ENCODE results near the gene GNL3. TPM values are rescaled to one million over a fixed set of nuclear protein-coding genes. Genes with fewer than 3 reads are reported as not detected.
A peak's percentile ranks its signal among the peaks of the same experiment; 100 is the strongest.
"Not testable (repeated sequence)": the region's sequence is repeated elsewhere in the genome, so short reads cannot be mapped to it uniquely, and the experiment has no call there.

GNL3 gene, protein sequence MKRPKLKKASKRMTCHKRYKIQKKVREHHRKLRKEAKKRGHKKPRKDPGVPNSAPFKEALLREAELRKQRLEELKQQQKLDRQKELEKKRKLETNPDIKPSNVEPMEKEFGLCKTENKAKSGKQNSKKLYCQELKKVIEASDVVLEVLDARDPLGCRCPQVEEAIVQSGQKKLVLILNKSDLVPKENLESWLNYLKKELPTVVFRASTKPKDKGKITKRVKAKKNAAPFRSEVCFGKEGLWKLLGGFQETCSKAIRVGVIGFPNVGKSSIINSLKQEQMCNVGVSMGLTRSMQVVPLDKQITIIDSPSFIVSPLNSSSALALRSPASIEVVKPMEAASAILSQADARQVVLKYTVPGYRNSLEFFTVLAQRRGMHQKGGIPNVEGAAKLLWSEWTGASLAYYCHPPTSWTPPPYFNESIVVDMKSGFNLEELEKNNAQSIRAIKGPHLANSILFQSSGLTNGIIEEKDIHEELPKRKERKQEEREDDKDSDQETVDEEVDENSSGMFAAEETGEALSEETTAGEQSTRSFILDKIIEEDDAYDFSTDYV
- 113 TPM for polyA plus RNA-seq (ENCODE audit: insufficient read length)
- long read RNA-seq, donor 1, transcript GNL3-204 (4 exons, 597 nt), result minor isoform, 9 of 80 reads
- long read RNA-seq, donor 1, transcript GNL3-202 (15 exons, 2,040 nt), result major isoform, 12 of 80 reads
- long read RNA-seq, donor 1, partial matches to known transcripts, result 36 of 80 reads
- long read RNA-seq, donor 1, other reads (novel, unspliced or antisense), result 21 of 80 reads
- long read RNA-seq, donor 2, transcript GNL3-204 (4 exons, 597 nt), result major isoform, 12 of 48 reads
- long read RNA-seq, donor 2, transcript GNL3-202 (15 exons, 2,040 nt), result minor isoform, 10 of 48 reads
- long read RNA-seq, donor 2, transcript GNL3-212 (2 exons, 523 nt), result minor isoform, 5 of 48 reads
- long read RNA-seq, donor 2, partial matches to known transcripts, result 17 of 48 reads
- long read RNA-seq, donor 2, other reads (novel, unspliced or antisense), result 0 of 48 reads
- long read RNA-seq, donor 3, transcript GNL3-202 (15 exons, 2,040 nt), result major isoform, 7 of 58 reads
- long read RNA-seq, donor 3, partial matches to known transcripts, result 31 of 58 reads
- long read RNA-seq, donor 3, other reads (novel, unspliced or antisense), result 13 of 58 reads
- long read RNA-seq, donor 4, transcript GNL3-204 (4 exons, 597 nt), result major isoform, 10 of 51 reads
- long read RNA-seq, donor 4, partial matches to known transcripts, result 40 of 51 reads
- long read RNA-seq, donor 4, other reads (novel, unspliced or antisense), result 0 of 51 reads
- long read RNA-seq, donor 5, transcript GNL3-204 (4 exons, 597 nt), result minor isoform, 9 of 176 reads
- long read RNA-seq, donor 5, transcript GNL3-202 (15 exons, 2,040 nt), result major isoform, 18 of 176 reads
- long read RNA-seq, donor 5, partial matches to known transcripts, result 105 of 176 reads
- long read RNA-seq, donor 5, other reads (novel, unspliced or antisense), result 33 of 176 reads
- long read RNA-seq, donor 6, transcript GNL3-204 (4 exons, 597 nt), result major isoform, 17 of 46 reads
- long read RNA-seq, donor 6, transcript GNL3-202 (15 exons, 2,040 nt), result minor isoform, 10 of 46 reads
- long read RNA-seq, donor 6, partial matches to known transcripts, result 16 of 46 reads
- long read RNA-seq, donor 6, other reads (novel, unspliced or antisense), result 0 of 46 reads
- long read RNA-seq, donor 7, transcript GNL3-212 (2 exons, 523 nt), result minor isoform, 5 of 68 reads
- long read RNA-seq, donor 7, transcript GNL3-202 (15 exons, 2,040 nt), result major isoform, 13 of 68 reads
- long read RNA-seq, donor 7, transcript GNL3-204 (4 exons, 597 nt), result major isoform, 13 of 68 reads
- long read RNA-seq, donor 7, partial matches to known transcripts, result 34 of 68 reads
- long read RNA-seq, donor 7, other reads (novel, unspliced or antisense), result 0 of 68 reads
- long read RNA-seq, donor 8, partial matches to known transcripts, result 5 of 14 reads
- long read RNA-seq, donor 8, other reads (novel, unspliced or antisense), result 0 of 14 reads

- DNase-seq, result peak; percentile 94
These were observed at the start of gene GNL3, which contains the start of gene PBRM1 for GRCh38 chr3:52685709-52686691. TSS of gene GNL3 (plus strand) at chr3:52686032. CDS start at chr3:52686093, 61 bp downstream. TSS of gene PBRM1 (minus strand) at chr3:52685913.

DNA sequence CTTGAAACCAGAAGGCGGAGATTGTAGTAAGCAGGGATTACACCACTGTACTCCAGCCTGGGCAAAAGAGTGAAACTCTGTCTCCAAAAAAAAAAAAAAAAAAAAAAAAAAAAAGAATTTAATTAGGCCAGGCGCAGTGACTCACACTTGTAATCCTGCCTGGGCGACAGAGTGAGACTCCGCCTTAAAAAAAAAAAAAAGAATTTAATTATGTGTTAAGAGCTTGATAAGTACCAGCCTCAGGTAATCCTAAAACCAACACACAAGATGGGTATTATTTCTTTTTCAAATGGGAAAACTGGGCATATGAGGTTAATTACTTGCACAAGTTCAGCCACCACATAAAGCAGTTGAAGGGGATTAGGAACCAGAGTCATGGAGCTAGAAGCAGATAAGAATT lies 49.2 kb upstream of the GNL3 start:
- no peak for DNase-seq

GRCh38 chr3:52645549-52645948 lies 40.3 kb upstream of the GNL3 start:
- no peak for DNase-seq

DNA sequence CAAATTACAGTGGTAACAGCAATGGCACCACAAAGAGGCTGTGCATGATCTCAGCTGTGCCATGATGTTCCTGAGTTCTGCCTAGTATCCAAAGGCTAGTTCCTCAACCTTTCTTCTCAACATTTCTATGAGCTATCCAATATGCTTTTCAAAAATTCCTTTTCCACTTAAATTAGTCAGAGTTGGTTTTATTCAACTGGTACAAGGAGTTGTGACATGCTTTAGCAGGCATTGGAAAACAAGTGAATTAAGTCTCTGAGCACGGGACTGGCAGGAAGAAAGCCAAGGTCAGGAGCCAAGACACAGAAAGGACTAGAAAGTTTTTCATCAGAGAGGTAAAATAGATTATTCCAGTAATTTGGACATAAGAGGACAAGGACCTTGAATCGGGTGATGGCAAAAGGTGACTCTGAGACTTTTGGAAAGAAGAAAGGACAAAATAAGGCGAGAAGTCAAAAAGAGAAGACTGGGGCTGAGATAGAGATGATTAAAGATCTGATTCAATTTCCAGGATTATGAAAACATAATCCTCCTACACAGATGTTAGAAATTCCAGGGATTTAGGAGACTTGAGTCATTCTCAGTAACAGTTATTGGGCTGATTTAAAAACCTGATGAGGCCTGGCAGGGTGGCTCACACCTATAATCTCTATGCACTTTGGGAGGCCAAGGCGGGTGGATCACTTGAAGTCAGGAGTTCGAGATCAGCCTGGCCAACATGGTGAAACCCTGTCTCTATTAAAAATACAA lies 36.2 kb upstream of the GNL3 start:
- no peak for DNase-seq

DNA sequence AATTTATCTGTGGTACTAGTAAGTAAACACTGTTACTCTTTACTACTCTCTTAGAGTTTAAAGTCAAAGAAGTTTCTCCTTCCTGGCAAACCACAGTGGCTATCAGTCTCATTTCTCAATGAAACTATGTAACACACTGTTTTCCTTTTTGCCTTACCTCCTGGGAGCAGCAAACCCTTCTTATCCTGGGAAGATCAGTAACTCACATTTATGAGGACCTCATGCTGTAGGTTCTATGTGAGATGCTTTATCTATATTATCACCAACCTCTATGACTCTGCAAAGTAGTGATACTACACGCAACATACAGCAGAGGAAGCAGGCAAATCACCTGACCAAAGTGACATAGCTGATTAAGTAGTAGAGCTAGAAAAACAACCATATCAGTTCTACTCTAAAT lies 35.4 kb upstream of the GNL3 start:
- no peak for DNase-seq

DNA sequence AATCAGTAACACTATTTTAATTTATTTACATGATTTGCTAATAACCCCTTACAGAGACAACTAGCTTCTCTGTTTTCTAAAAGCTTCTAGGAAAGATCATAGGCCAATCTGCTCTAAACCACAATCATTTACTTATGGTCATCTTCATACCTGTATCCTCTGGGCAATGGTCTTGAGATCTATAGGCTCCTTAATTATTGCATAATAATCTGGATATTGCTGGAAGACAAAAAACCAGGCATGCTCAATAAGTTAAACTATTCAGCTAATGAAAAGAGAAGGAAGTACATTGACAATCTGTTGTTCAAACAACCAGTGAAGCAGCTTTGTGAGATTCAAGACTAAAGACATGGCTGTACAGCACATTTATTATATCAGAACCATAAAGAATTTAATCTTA lies 34.2 kb upstream of the GNL3 start:
- no peak for DNase-seq

- no peak for DNase-seq
These were observed 29.9 kb upstream of the GNL3 start for GRCh38 chr3:52655895-52656294.

GRCh38 chr3:52660046-52660445 lies 25.8 kb upstream of the GNL3 start:
- DNase-seq, result no peak

GRCh38 chr3:52663098-52663497 lies 22.7 kb upstream of the GNL3 start:
- no peak for DNase-seq

GRCh38 chr3:52670621-52671521 lies 15.0 kb upstream of the GNL3 start:
- DNase-seq, result no peak

DNA sequence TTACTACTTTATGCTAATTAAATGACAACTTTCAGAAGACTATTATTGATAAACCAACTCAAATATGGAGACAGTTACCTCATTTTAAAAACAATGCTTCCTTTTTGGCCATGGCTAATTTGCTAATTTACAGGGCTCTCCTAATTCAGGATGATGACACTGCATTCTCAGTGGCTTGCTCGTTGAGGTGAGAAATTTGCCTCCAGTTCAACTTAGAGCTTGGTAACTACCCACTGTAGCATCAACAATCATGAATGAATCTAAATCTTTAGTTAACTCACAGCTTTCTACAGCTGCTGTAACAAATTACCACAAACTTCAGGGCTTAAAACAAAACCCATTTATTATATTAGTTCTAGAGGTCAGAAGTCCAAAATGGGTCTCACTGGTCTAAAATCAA lies 14.2 kb upstream of the GNL3 start:
- DNase-seq, result no peak

- DNase-seq, result not testable (repeated sequence)
These were observed 9.6 kb upstream of the GNL3 start for GRCh38 chr3:52676201-52676600.

GRCh38 chr3:52678265-52679198 lies 7.3 kb upstream of the GNL3 start:
- no peak for DNase-seq

GRCh38 chr3:52679199-52679538 lies 6.7 kb upstream of the GNL3 start:
- no peak for DNase-seq

GRCh38 chr3:52679811-52680210 lies 6.0 kb upstream of the GNL3 start:
- no peak for DNase-seq

- DNase-seq, result no peak
These were observed 4.2 kb upstream of the GNL3 start for GRCh38 chr3:52681596-52681995.
